PC-3 (cell line): ENCODE measurements around the gene ZNF785. TPM values are rescaled to one million over a fixed set of nuclear protein-coding genes. Genes with fewer than 3 reads are reported as not detected.
"Not testable (repeated sequence)": the region's sequence is repeated elsewhere in the genome, so short reads cannot be mapped to it uniquely, and the experiment has no call there.

Experiments
- ATAC-seq: fragments of 200-7000 bp; cut with Tn5 transposase; 2 replicates; pipeline ENCODE4 v1.9.1; 2020; ENCODE audit warnings: mild to moderate bottlenecking, moderate library complexity
- BruUV-seq: library from RNA; stranded (reverse); fragments of 400-500 nt; replicated peaks from 2 replicates; lab custom pipeline; 2021; lab: Mats Ljungman, UMichigan
- CTCF ChIA-PET: fragments of 300-600 bp; sonication (Branson Sonifier 250); formaldehyde crosslinking; loops from one replicate; lab custom pipeline; 2022; ENCODE audit warnings: antibody characterized with exemption; lab: Charles Lee
- POLR2A ChIA-PET: fragments of 300-600 bp; sonication (Branson Sonifier 250); formaldehyde crosslinking; loops from one replicate; lab custom pipeline; 2022; ENCODE audit warnings: antibody characterized with exemption; ENCODE audit not compliant: unreplicated experiment; lab: Charles Lee
- DNase-seq: peaks from one replicate; pipeline ENCODE4 v3.0.0-alpha.2; 2015
- H2AFZ ChIP-seq: fragments of 300-600 bp; sonication (generic); 2 replicates; pipeline ENCODE4 v1.6.0; 2016; ENCODE audit warnings: antibody characterized with exemption, low read length
- H3F3A ChIP-seq: fragments of 300-600 bp; sonication (generic); one replicate; pipeline ENCODE4 v1.6.0; 2017; ENCODE audit warnings: antibody characterized with exemption, low read length, control low read depth, mild to moderate bottlenecking; ENCODE audit not compliant: unreplicated experiment
- H3K27ac ChIP-seq: fragments of 300-600 bp; sonication (generic); 2 replicates; pipeline ENCODE4 v1.5.1; 2016; ENCODE audit warnings: mild to moderate bottlenecking, low read length
- H3K27me3 ChIP-seq: fragments of 300-600 bp; sonication (generic); 2 replicates; pipeline ENCODE4 v1.6.1; 2016; ENCODE audit warnings: low read length, mixed read lengths
- H3K36me3 ChIP-seq: fragments of 300-600 bp; sonication (generic); 2 replicates; pipeline ENCODE4 v1.6.1; 2016; ENCODE audit warnings: low read depth, mixed run types, low read length, mixed read lengths
- H3K4me1 ChIP-seq: fragments of 300-600 bp; sonication (generic); 2 replicates; pipeline ENCODE4 v1.5.1; 2016; ENCODE audit warnings: low read length; ENCODE audit not compliant: insufficient read depth
- H3K4me2 ChIP-seq: fragments of 300-600 bp; sonication (generic); 2 replicates; pipeline ENCODE4 v1.6.0; 2016; ENCODE audit warnings: low read length
- H3K4me3 ChIP-seq: fragments of 300-600 bp; sonication (generic); 2 replicates; pipeline ENCODE4 v1.5.1; 2016; ENCODE audit warnings: mild to moderate bottlenecking, low read length, mixed read lengths
- H3K79me2 ChIP-seq: fragments of 300-600 bp; sonication (generic); 2 replicates; pipeline ENCODE4 v1.6.1; 2017; ENCODE audit warnings: low read length, mixed read lengths
- H3K9ac ChIP-seq: fragments of 300-600 bp; sonication (generic); 2 replicates; pipeline ENCODE4 v1.6.0; 2016; ENCODE audit warnings: mild to moderate bottlenecking, low read length
- H3K9me2 ChIP-seq: fragments of 300-600 bp; sonication (generic); replicated peaks from 2 replicates; pipeline ENCODE4 v1.6.1; 2016; ENCODE audit warnings: mixed run types, low read length, mixed read lengths
- H3K9me3 ChIP-seq: fragments of 300-600 bp; sonication (generic); 2 replicates; pipeline ENCODE4 v1.6.1; 2016; ENCODE audit warnings: low read length, mixed read lengths
- H4K20me1 ChIP-seq: fragments of 300-600 bp; sonication (generic); 2 replicates; pipeline ENCODE4 v1.6.1; 2016; ENCODE audit warnings: low read length, mixed read lengths
- EZH2 ChIP-seq: fragments of 300-600 bp; sonication (generic); IDR thresholded peaks from one replicate; pipeline ENCODE4 v1.6.1; 2017; ENCODE audit warnings: antibody characterized with exemption, mild to moderate bottlenecking, low read length; ENCODE audit not compliant: unreplicated experiment
- EZH2phosphoT487 ChIP-seq: fragments of 300-600 bp; sonication (generic); IDR thresholded peaks from 2 replicates; pipeline ENCODE4 v1.6.1; 2018; ENCODE audit warnings: mild to moderate bottlenecking, antibody characterized with exemption, low read length, borderline replicate concordance
- intact Hi-C: fragments of 100-400 bp; cut with micrococcal nuclease; formaldehyde crosslinking; loops from 2 replicates; pipeline ENCODE4 v1.9.0; 2023
- total RNA-seq: library from RNA; depleted of rRNA; stranded (reverse); fragments of >200 nt; gene quantifications from 2 replicates; pipeline ENCODE4 v1.2.3, GENCODE V29; 2014
- TF ChIP-seq, protein P1 (sequence below): fragments of 300-600 bp; sonication (generic); conservative IDR thresholded peaks from 2 replicates; pipeline ENCODE4 v1.5.1; 2017; ENCODE audit warnings: antibody characterized with exemption, low read depth, mild to moderate bottlenecking, low read length

Gene ZNF785
- total RNA-seq, 1 experiment from 2014 or later: 4.9 TPM

DNA sequence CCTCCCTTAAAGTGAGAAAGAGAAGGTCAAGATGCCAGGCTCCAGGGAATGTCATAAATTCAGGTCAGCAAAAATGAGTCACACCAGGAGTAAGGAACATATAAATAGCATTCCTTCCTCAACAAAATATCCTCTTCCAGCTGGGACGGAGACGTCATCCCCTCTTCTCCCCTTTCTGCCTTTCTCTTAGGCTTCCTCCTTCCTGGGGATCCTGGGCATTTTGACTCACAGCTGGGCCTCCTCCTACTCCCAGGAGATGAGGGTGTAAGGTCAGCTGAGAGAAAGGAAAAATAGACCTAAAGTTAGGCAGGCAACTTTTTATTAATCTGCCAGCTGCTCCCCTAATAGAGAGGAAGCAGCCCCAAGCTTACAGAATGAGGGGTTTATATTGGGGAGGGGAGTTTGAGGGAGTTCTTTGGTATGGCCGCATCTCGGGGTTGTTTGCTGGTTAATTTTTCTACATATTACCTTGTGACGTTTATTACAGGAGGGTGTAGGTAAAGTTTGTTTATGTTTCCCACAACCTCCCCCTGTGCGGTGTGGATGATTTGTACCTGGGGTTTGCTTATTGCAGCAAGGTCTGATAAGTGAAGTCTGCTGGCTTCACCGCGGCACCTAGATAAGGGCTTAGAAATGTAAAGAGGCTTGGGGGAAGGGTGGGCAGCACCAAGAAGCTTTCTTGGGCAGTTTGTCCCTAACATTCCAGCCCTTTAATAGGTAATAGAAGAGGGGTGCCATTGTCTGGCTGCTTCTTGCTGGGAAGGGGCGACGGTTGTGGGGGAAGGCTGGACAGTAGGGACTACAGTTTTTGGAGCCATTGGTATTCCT lies 43.8 kb downstream of the ZNF785 start:
- BruUV-seq: no TSS peak
- H3K4me2 ChIP-seq: no peak overlapping the region
- no peak for TF ChIP-seq EZH2phosphoT487
- no peak for TF ChIP-seq EZH2
- TF ChIP-seq, protein P1, sequence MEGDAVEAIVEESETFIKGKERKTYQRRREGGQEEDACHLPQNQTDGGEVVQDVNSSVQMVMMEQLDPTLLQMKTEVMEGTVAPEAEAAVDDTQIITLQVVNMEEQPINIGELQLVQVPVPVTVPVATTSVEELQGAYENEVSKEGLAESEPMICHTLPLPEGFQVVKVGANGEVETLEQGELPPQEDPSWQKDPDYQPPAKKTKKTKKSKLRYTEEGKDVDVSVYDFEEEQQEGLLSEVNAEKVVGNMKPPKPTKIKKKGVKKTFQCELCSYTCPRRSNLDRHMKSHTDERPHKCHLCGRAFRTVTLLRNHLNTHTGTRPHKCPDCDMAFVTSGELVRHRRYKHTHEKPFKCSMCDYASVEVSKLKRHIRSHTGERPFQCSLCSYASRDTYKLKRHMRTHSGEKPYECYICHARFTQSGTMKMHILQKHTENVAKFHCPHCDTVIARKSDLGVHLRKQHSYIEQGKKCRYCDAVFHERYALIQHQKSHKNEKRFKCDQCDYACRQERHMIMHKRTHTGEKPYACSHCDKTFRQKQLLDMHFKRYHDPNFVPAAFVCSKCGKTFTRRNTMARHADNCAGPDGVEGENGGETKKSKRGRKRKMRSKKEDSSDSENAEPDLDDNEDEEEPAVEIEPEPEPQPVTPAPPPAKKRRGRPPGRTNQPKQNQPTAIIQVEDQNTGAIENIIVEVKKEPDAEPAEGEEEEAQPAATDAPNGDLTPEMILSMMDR: no peak
- intact Hi-C loops: no loop called here
- H2AFZ ChIP-seq: no peak overlapping the region
- H3K79me2 ChIP-seq: no peaks in the 10 kb centered on the region
- ChIA-PET CTCF (no interaction called here), POLR2A (no interaction called here)
- no peaks in the 10 kb centered on the region for H3K36me3 ChIP-seq
- no peak overlapping the region for H3K27ac ChIP-seq
- no peaks in the 10 kb centered on the region for H3K9me3 ChIP-seq
- no peaks in the 10 kb centered on the region for H3K4me1 ChIP-seq
- no peak overlapping the region for H3K4me3 ChIP-seq
- H3F3A ChIP-seq: no peaks in the 10 kb centered on the region
- H3K9me2 ChIP-seq: no peaks in the 10 kb centered on the region
- no peaks in the 10 kb centered on the region for H3K27me3 ChIP-seq
- H4K20me1 ChIP-seq: no peaks in the 10 kb centered on the region
- DNase-seq (peak; percentile 13), ATAC-seq (peak; percentile 38; the same call in 1 of the 2 replicates)
- no peak overlapping the region for H3K9ac ChIP-seq

DNA sequence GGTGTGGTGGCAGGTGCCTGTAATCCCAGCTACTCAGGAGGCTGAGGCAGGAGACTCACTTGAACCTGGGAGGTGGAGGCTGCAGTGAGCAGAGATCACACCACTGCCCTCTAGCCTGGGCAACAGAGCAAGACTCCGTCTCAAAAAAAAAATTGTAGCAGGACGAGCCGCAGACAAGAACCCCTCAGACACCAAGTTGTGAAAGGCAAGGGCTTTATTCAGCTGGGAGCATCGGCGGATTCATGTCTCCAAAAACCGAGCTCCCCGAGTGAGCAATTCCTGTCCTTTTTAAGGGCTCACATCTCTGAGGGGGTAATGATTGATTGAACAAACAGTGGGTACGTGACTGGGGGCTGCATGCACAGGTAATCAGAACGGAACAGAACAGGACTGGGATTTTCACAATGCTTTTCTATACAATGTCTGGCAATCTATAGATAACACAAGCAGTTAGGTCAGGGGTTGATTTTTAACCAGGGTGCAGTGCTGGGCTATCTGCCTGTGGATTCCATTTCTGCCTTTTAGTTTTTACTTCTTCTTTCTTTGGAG lies 44.5 kb downstream of the ZNF785 start:
- H3K27ac ChIP-seq, H3K4me2 ChIP-seq, H4K20me1 ChIP-seq, H3K27me3 ChIP-seq, H2AFZ ChIP-seq, H3F3A ChIP-seq, H3K79me2 ChIP-seq, POLR2A ChIA-PET, DNase-seq, H3K36me3 ChIP-seq, ATAC-seq, CTCF ChIA-PET, BruUV-seq, H3K9me3 ChIP-seq, H3K9ac ChIP-seq, intact Hi-C loops, H3K4me3 ChIP-seq, H3K9me2 ChIP-seq, H3K4me1 ChIP-seq: not testable (repeated sequence)

DNA sequence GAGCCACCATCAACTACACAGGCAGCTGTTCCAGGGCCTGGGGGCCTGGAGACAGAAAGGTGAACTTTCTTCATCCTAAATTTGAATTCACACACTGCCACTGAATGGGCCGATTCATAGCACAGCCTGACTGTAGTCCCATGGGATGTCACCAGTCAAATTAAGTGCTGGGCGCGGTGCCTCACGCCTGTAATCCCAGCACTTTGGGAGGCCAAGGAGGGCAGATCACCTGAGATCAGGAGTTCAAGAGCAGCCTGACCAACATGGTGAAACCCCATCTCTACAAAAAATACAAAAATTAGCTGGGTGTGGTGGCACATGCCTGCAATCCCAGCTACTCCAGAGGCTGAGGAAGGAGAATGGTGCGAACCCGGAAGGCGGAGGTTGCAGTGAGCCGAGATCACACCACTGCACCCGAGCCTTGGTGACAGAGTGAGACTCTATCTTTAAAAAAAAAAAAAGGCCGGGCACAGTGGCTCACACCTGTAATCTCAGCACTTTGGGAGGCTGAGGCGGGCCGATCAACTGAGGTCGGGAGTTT lies 45.4 kb downstream of the ZNF785 start:
- H3K36me3 ChIP-seq, H3K4me1 ChIP-seq, H4K20me1 ChIP-seq, H3K9ac ChIP-seq, H3K4me2 ChIP-seq, POLR2A ChIA-PET, H3K27me3 ChIP-seq, BruUV-seq, intact Hi-C loops, H2AFZ ChIP-seq, H3K27ac ChIP-seq, CTCF ChIA-PET, H3K9me3 ChIP-seq, ATAC-seq, H3F3A ChIP-seq, H3K4me3 ChIP-seq, DNase-seq, H3K9me2 ChIP-seq: not testable (repeated sequence)
- H3K79me2 ChIP-seq: peaks cover 12% of the 10 kb centered on the region
